ENCODE measurements around the gene CCL14.
"Not testable (repeated sequence)": the region's sequence is repeated elsewhere in the genome, so short reads cannot be mapped to it uniquely, and the experiment has no call there.

The CCL14 gene

GRCh38 chr17:36017799-36018198 is 31.3 kb upstream of the CCL14 start, which contains the start of gene CCL23:
Gene CCL23 (minus strand): TSS chr17:36017972. CDS start chr17:36017897, 75 bp downstream.
- no peak for TF ChIP-seq CTCF (IDR thresholded peaks at IDR 0.05; ENCODE audit: control insufficient read depth, extremely low read depth, insufficient read depth)
- DNase-seq (ENCODE audit: low read depth): no peak
- no peak within 1 kb of the TSS for H3K4me3 ChIP-seq (ENCODE audit: low read depth, low read length)

GRCh38 chr17:36016555-36016954 is 30.0 kb upstream of the CCL14 start:
- DNase-seq (ENCODE audit: low read depth): no peak
- TF ChIP-seq CTCF (IDR thresholded peaks at IDR 0.05; ENCODE audit: control insufficient read depth, extremely low read depth, insufficient read depth): no peak
- H3K4me3 ChIP-seq (ENCODE audit: low read depth, low read length): no peak overlapping the region

GRCh38 chr17:36015895-36016294 is 29.4 kb upstream of the CCL14 start:
- not testable (repeated sequence) for DNase-seq (ENCODE audit: low read depth); H3K4me3 ChIP-seq (ENCODE audit: low read depth, low read length)

GRCh38 chr17:36014946-36015345 is 28.4 kb upstream of the CCL14 start:
- no peak for DNase-seq (ENCODE audit: low read depth)
- no peak overlapping the region for H3K4me3 ChIP-seq (ENCODE audit: low read depth, low read length)
- no peak for TF ChIP-seq CTCF (IDR thresholded peaks at IDR 0.05; ENCODE audit: control insufficient read depth, extremely low read depth, insufficient read depth)

- H3K4me3 ChIP-seq (ENCODE audit: low read depth, low read length): no peak overlapping the region
- DNase-seq (ENCODE audit: low read depth): no peak
- TF ChIP-seq CTCF (IDR thresholded peaks at IDR 0.05; ENCODE audit: control insufficient read depth, extremely low read depth, insufficient read depth): no peak
Measured at GRCh38 chr17:36011201-36011600, 24.7 kb upstream of the CCL14 start.

- no peak overlapping the region for H3K4me3 ChIP-seq (ENCODE audit: low read depth, low read length)
- no peak for DNase-seq (ENCODE audit: low read depth)
- peak; percentile 11; the same call in 1 of the 2 replicates for TF ChIP-seq CTCF (IDR thresholded peaks at IDR 0.05; ENCODE audit: control insufficient read depth, extremely low read depth, insufficient read depth)
Measured at GRCh38 chr17:36008998-36009665, 22.6 kb upstream of the CCL14 start.

GRCh38 chr17:36004594-36005108 is 18.1 kb upstream of the CCL14 start:
- no peak for TF ChIP-seq CTCF (IDR thresholded peaks at IDR 0.05; ENCODE audit: control insufficient read depth, extremely low read depth, insufficient read depth)
- no peak for DNase-seq (ENCODE audit: low read depth)
- no peak overlapping the region for H3K4me3 ChIP-seq (ENCODE audit: low read depth, low read length)

Measured in LNCaP clone FGC (cell line).